ENCODE results near the gene CBLN3.

Gene CBLN3

DNA sequence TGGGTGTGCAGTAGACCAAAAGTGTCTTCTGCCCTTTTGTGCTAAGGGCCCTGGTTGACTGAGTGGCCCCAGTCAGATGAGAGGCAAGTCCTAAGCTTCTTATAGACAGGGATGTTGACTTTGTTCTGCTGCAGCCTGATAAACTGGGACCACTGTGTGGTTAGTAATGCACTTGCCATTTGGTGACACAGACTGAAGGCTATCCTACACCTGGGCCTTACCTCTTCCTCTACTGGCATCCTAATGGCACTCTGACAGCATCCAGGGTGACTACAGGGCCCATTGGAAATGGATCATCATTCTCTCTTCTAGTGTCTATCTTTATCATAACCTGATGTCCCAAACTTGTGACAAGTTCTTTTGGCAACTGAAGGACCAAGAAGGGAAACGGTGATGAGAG, 9.8 kb upstream of the CBLN3 start:
- no peak for DNase-seq (ENCODE audit: low read depth, low spot score)

DNA sequence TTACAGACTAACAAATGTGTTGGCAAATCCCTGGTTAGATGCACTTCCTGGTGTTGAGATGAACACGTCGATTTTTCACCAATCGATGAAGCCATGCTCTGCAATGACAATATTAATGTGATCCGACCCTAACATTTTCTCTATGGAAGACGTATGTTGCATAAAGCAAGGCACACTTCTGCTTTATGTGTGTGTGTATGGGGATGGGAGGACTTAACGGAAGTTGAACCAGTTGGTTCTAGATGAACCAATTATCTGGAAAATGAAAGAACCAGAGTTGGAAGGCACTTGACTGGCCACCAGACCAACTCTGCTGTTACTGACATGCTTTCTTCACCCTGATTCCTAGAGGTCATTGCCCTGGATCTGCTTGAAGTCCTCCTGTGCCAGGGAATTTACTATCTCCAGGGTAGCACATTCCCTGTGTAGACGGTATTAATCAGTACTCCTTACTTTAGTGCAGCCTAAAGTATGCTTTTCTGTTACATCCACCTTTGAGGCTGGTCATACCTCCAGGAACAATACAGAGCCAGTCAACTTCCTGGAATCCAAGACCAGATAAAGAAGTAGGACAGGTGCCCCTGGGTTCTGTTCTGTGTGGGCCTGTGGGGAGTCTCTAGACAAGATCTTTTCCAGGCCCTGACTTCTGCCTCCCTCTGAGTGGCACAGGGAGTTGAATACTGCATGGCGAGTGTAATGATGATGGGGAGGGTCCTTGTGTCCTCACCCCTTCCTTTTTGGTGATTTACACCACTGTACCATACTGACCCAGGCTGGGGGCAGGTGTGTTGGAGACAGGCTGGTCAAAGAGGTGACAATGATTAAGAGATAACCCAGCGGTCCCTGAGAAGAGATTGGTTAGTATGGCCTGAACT, 9.0 kb upstream of the CBLN3 start:
- no peak for DNase-seq (ENCODE audit: low read depth, low spot score)

DNA sequence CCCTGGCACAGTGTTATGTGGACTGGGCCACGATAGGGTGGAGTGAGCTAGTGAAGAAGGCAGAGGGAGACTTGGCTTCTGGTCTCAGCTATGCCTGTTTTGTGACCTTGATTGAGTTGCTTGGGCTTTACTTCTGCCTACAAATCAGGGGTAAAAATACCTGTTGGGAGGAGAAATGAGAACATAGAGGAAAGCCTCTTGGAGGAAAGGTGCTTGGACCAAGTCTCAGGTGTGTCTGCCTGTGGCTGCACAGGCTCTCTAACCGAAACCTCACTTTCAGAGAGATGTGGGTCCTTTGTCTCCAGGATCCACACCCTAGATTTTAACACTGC, 8.2 kb upstream of the CBLN3 start:
- no peak for DNase-seq (ENCODE audit: low read depth, low spot score)

DNA sequence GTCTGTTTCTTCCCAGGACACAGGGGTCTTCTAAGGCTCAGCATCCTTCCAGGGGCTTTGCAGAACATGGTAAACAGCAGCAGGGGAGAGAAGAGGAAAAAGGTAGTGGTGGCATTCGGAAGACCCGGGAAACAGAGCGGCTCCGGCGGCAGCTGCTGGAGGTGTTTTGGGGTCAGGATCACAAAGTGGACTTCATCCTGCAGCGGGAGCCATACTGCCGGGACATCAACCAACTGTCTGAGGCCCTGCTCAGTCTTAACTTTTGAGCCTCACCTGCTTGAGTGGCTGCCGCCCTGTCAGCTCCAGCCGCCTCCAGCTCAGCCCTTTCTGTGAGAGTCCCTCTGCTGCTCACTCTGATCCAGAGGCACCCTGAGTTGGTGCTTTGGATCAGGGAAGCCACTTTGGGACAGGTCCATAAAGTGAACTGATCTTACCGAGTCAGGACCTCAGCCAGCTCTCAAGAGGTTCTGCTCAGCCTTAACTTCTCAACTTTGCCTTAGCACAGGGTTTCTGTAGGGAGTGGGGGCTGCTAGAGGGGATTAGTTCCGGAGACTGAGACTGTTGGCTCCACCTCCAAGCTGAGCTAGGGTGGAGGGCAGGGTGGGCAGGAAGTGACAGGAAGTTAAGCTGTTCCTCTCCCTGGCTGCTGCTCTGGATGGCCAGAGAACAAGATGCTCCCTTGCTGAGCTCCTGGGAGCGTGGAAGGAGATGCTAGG, 7.7 kb upstream of the CBLN3 start:
- DNase-seq (ENCODE audit: low read depth, low spot score): no peak

DNA sequence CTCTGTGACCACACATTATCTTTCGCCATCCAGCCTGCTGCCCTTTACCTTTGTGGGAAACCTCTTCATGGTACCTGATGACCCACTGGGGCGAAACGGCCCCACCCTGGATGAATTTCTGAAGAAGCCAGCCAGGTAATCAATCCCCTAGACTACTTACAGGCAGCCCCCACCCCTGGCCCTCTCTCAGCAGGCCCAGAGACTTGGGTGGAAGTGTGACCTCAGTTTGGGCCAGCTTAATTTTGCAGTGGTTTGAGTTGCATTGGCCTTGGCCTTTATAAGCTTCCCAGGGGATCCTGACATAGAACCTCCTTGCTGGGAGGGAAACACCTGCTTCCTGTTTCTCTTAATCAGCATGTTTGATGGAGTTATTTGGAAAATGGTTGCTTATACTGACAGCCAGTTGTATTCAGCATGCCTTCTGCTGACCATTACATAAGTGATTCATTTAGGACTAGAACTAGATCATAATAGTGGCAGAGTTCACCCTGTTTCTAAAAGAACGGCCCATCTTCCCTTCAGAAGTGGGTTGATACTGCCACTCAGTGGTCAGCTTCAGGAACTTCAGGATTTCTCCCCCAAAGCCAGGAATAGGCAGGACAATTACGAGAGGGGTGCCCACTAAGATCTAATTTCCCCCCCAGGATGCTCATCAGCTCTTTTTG, 7.0 kb upstream of the CBLN3 start:
- DNase-seq (ENCODE audit: low read depth, low spot score): peak; percentile 57

DNA sequence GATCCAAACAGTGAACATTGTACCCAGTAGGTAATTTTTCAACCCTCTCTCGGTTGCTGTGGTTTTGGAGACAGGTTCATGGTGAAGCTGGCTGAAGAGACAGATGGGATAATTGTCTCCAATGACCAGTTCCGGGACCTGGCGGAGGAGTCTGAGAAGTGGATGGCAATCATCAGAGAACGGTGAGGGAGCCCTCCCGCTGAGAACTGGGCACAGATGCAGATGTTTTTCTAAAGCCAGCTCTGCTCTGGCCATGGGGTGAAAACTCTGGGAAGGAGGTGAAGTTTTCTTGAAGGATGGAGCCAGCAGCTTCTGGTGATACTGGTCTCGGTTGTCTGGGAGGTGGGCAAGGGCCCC, 6.5 kb upstream of the CBLN3 start:
- no peak for DNase-seq (ENCODE audit: low read depth, low spot score)

DNA sequence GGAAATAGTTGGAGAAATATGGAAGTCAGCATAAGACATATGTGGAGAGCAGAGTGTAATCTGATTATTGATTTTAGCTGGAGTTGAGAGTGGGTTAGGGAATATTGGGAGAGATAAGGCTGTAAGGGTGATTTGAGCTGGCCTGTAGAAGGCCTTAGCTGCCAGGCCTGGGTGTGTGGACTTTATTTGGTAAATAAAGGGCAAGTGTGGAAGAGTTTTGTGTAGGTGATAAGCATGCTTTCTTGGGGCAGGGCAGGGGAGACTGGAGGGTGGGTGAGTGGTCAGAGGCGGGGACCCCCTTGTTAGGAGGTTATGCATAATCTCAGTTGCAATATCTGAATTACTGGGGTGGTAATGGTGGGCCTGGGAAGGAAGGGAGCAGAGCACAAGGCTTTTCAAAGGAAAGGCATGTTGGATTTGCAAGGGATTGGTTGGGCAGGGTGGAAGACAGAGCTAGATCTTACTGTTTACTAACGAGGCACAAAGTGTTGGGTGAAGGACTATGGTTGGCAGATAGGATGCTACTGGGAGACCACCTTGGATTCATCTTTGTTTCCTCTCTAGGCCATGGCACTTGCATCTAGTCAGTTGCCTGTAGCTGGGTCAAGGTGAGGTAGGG, 5.8 kb upstream of the CBLN3 start:
- DNase-seq (ENCODE audit: low read depth, low spot score): no peak

DNA sequence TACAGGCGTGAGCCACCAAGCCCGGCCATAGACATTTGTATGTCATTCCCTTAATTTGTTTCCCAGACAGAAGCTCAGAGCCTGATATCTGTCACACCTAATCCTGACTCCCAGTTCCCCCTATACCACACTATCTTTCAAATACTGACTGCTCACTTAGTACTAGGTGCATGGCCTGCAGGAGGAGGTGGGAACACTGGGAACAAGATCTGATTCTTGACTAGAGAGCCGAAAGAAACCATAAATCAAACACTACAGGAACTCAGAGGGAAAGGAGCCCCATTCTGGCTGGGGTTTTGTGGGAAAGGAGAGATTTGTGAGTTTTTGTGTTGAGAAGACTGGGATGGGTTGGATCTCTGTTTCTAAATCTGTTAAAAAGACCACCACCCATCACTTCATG, 5.2 kb upstream of the CBLN3 start:
- no peak for DNase-seq (ENCODE audit: low read depth, low spot score)

DNA sequence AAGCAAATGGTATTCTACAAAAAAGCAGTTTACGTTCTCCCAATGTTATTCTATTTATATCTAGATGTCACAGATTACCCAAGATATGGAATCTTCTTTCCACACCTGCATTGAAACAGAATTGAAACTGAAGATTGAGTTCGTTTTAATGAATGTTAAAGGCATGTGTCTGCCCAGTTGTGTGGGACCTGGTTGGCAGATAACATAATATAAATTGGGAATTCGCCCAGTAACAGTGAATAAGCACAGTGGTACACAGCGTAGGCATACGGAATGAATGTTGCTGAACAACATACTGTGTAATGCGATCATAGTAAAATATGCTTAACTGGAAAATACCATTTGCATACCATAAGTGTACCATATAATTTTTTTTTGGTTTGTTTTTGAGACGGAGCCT, 4.6 kb upstream of the CBLN3 start:
- DNase-seq (ENCODE audit: low read depth, low spot score): no peak

DNA sequence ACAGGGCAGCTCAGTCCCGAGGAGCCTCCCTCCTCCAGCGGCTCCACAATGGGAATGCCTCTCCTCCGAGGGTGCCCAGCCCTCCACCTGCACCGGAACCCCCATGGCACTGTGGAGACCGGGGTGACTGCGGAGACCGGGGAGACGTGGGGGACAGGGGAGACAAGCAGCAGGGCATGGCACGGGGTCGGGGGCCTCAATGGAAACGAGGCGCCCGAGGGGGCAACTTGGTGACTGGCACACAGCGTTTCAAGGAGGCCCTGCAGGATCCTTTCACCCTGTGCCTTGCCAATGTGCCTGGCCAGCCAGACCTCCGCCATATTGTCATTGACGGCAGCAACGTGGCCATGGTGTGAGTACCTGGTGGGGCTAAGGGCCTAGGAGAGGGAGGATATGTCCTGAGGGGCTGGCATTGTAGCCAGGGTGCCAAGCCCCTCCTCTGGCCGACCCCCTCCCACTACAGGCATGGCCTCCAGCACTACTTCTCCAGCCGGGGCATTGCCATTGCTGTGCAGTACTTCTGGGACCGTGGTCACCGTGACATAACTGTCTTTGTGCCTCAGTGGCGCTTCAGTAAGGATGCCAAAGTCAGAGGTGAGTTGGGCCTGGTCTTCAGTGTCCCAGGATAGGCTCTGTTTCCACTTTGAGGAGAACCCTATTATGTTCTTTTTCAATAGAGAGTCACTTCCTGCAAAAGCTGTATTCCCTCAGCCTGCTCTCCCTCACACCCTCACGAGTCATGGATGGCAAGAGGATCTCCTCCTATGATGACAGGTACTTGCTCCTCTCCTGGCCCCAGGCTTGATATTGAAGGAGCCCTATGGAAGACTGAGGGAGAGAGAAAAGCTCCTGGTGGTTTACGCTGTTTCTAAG, 3.0 kb upstream of the CBLN3 start:
- DNase-seq (ENCODE audit: low read depth, low spot score): no peak

DNA sequence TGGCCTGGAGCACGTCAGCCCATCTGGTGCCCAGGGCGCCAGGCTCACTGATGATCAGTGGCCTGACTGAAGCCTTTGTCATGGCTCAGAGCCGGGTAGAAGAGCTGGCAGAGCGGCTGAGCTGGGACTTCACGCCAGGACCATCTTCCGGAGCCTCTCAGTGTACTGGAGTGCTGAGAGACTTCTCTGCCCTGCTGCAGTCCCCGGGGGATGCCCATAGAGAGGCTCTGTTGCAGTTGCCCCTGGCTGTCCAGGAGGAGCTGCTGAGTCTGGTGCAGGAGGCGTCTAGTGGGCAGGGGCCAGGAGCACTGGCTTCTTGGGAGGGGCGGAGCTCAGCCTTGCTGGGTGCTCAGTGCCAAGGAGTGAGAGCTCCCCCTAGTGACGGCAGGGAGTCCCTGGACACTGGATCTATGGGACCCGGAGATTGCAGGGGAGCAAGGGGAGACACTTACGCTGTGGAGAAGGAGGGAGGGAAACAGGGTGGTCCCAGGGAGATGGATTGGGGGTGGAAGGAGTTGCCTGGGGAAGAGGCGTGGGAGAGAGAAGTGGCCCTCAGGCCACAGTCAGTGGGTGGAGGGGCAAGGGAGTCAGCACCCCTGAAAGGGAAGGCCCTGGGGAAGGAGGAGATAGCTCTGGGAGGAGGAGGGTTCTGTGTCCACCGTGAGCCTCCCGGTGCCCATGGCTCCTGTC, 2.2 kb upstream of the CBLN3 start:
- peak; percentile 87 for DNase-seq (ENCODE audit: low read depth, low spot score)

DNA sequence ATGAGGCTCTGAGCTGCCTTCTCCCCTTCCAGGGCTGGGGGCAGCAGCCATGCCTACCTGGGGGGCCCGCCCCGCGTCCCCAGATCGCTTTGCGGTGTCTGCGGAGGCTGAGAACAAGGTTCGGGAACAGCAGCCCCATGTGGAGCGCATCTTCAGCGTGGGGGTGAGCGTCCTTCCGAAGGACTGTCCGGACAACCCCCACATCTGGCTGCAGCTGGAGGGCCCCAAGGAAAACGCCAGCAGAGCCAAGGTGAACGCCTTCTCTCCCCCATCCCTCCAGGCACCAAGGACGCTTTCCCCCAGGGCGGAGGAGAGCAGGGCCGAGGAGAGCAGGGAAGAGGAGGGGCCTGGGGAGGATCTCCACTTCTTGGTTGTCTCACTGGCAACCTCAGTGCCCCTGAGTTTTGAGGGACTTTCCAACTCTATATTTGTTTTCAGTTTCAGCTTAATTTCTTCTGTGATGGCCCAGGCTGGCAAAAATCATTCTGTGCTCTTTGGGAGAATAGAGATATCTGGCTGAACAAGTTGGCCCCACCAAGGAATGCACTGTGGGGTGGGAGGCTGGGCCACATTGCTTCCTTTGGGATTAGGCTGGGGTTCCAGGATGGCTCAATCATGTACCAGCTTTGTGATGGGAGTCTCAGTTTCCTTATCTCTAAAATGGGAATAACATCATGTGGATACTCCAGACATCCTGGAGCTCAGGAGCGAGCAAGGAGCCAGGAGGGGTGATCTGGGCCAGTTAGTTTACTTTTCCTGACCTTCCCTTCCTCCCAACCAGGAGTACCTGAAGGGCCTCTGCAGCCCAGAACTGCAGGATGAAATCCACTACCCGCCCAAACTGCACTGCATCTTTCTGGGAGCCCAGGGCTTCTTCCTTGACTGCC, 1.5 kb upstream of the CBLN3 start:
- no peak for DNase-seq (ENCODE audit: low read depth, low spot score)

DNA sequence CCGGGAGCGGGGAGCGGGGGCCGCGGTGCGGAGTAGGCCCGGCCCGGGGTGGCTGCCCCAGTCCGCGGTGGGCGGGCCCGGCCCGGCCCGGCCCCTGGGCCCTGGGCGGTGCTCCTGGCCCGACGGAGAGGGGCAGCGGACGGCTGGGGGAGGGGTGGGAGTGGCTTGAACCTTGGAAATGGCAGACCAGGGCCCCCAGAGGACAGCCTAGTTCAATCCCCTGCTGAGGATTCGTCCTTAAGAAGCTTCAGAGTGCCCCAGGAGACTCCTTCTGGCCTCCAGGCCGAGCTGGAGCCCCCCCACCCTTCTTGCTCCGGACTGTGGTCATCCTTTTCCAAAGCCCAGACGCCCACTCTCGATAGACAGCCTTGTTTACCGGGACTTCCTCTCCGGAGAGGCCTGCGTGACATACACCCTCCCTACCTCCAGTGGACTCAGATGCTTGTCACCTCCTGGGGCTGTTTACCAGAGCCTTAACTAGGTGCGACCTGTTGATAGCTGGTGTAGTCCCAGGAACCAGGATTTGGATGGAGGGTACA, 744 bp upstream of the CBLN3 start:
- no peak for DNase-seq (ENCODE audit: low read depth, low spot score)

DNA sequence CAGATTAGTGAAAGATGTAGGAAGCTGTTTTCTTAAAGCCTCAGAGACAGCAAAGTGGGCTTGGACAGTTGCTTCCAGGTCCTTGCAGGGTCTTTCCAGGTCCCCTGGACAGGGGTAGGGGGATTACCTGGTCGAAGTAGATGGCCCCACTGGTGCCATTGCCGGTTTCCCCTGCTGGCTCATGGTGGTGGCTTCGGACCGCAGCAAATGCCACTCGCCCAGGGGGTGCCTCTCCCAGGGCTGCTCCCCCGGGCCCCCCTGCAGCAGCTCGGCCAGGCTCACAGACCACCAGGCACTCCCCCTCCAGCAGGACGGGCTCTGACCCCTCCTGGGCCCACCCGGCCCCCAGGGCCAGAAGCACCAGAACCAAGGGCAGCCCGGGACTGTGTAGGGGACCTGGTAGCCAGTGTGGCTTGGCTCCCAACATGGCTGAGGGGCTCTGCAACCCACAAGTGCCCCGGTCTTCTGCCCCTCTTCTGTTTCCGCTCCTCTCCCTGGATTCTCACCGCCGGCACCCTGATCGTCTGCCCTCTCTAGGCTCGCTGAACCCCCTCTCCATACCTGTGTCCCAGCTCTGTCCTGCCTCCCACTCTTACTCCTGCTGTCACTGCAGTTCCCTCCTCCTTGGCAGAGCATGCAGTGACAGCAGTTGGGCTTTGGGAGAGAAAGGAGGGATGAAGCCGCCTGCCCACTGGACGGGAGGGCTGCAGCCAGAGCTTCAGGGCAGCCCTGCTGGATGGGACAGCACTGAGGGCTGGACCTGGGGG, 657 bp downstream of the CBLN3 start:
- DNase-seq (ENCODE audit: low read depth, low spot score): no peak

DNA sequence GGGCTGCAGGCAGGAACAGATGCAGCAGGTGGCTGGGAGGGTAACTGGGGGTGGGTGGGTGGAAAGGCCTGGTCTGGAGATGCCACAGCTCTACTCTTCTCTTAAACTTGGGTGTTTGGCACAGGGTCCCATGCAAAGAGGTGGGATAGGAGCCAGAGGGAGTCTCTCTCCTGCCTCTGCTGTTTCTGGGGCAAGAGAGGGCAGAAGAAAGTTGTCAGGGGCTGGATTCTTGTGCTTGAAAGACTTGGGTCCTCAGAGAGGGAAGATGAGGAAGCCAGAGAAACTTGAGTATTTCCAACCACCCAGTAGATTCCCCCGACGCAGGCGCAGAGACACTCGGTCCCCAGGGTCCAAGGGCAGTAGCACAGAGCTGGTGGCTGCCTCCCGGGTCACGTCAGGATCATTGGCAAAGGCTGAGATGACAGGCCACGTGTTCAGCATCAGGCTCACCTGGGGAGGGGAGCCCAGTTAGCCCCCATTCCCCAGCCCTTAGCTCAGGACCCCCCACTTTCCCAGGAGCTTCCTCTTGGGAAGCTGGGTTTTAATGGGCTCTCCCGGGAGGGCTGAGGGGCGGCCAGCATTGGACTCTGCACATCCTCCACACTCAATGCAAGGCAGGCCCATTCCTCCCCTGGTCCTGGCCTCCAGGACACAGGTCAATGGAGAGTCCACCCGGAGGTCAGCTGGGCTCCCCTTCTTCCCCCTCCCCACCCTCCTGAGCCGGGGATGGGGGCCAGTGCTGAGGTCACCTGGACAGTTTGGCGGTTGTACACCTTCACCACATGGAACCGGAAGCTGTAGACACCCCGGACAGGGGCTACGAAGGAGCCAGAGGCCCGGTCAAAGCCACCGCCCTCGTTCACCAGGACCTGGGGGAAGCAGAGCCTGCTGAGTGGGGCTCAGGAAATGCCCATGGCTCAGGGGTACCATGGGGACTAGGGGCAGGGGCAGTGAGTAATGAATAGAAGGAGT, 1.6 kb downstream of the CBLN3 start:
- no peak for DNase-seq (ENCODE audit: low read depth, low spot score)

DNA sequence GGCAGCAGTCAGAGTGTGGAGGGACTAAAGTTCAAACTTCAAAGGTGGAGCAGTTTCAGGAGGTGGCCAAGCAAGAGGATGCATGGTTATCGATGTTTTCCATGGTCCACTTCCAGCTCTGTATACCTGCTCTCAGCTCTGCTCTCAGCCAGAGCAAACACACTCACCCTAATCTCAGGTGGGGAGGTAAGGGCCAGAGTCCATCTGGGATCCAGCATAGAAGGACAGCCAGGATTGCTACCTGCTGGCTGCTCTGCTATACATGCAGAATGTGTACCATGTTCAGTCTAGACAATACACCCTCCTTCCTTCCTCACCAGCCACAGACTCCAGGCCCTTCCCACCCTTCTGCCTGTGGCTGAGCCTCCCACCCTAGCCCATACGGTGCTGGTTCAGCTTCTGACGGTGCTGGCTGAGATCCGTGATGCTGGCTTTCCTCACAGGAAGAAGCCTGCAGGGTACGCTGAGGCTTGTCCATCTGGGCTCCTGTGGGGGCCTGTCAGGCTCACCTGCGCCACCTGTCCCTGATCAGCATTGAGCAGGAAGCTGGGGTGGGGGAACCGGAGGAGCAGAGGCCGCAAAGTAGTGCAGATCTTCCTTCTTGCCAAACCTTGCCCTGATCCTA, 2.4 kb downstream of the CBLN3 start:
- no peak for DNase-seq (ENCODE audit: low read depth, low spot score)

Measured in smooth muscle cell of the brain vasculature (primary cell).